ENCODE data around the gene SLC35D1.
A peak's percentile ranks its signal among the peaks of the same experiment; 100 is the strongest.
"Not testable (repeated sequence)": the region's sequence is repeated elsewhere in the genome, so short reads cannot be mapped to it uniquely, and the experiment has no call there.

Gene SLC35D1

DNA sequence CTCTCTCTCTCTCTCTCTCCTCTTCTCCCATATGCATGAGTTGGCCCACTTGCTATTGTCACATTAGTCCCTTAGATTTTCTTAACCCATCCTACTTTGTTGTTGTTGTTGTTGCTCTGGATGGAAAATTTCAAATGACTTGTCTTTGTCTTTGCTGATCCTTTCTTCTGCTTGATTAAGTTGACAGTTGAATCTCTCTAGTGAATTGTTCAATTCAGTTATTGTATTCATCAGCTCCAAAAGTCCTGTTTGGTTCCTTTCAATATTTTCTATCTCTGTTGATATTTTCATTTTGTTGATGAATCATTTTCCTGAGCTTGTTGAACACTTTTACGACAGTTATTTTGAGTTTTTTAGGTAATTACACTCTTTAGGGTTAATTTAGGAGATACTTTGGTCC lies 18.8 kb upstream of the SLC35D1 start:
- no peaks in the 10 kb centered on the region for H3K27me3 ChIP-seq (ENCODE audit: low read depth, low read length)
- no peak overlapping the region for H3K27ac ChIP-seq (ENCODE audit: low read length)
- H3K4me1 ChIP-seq (ENCODE audit: control insufficient read depth in 1 of 2, insufficient read depth in 2 of 2, low read length in 2 of 2), result no peaks in the 10 kb centered on the region
- H3K4me3 ChIP-seq (ENCODE audit: low read depth in 1 of 2, low read length in 2 of 2), result no peak overlapping the region
- H3K9me3 ChIP-seq (ENCODE audit: control insufficient read depth in 1 of 2, low read length in 2 of 2), result peaks cover 0 to 5% of the 10 kb centered on the region in 2 donors
- no peaks in the 10 kb centered on the region for H3K36me3 ChIP-seq (ENCODE audit: control insufficient read depth in 1 of 2, insufficient read depth in 2 of 2, low read length in 2 of 2)

DNA sequence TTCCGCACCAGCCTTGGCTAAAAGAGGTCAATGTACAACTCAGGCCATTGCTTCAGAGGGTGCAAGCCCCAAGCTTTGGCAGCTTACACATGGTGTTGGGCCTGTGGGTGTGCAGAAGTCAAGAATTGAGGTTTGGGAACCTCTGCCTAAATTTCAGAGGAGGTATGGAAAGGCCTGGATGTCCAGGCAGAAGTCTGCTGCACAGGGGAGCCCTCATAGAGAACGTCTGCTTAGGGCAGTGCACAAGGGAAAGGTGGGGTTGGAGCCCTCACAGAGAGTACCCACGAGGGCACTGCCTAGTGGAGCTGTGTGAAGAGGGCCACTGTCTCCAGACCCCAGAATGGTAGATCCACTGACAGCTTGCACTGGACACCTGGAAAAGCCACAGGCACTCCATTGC lies 13.7 kb upstream of the SLC35D1 start:
- H3K4me3 ChIP-seq (ENCODE audit: low read depth in 1 of 2, low read length in 2 of 2); H3K9me3 ChIP-seq (ENCODE audit: control insufficient read depth in 1 of 2, low read length in 2 of 2); H3K36me3 ChIP-seq (ENCODE audit: control insufficient read depth in 1 of 2, insufficient read depth in 2 of 2, low read length in 2 of 2); H3K4me1 ChIP-seq (ENCODE audit: control insufficient read depth in 1 of 2, insufficient read depth in 2 of 2, low read length in 2 of 2); H3K27ac ChIP-seq (ENCODE audit: low read length); H3K27me3 ChIP-seq (ENCODE audit: low read depth, low read length): not testable (repeated sequence)

DNA sequence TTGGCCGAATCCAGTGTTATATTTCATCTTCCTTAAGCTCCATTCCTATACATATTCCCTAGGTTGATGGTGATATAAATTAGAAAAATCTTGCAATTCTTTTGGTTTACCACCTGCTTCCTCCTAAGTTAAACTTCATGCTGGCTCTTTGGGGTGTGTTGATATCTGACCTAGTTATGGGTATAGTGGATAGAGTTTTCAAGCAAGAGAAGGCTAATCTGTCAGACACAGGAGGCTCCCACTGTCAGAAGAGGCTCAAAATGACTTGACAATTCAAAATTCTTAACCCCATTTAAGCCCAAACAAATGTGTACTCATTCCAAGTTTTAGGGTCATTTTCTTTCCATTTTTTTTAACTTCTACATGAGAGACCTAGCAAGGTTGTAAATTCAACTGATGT lies 8.5 kb upstream of the SLC35D1 start:
- no peaks in the 10 kb centered on the region for H3K36me3 ChIP-seq (ENCODE audit: control insufficient read depth in 1 of 2, insufficient read depth in 2 of 2, low read length in 2 of 2)
- peaks cover 0 to under 1% of the 10 kb centered on the region in 2 donors for H3K9me3 ChIP-seq (ENCODE audit: control insufficient read depth in 1 of 2, low read length in 2 of 2)
- no peaks in the 10 kb centered on the region for H3K27me3 ChIP-seq (ENCODE audit: low read depth, low read length)
- H3K4me3 ChIP-seq (ENCODE audit: low read depth in 1 of 2, low read length in 2 of 2), result no peak overlapping the region
- no peaks in the 10 kb centered on the region for H3K4me1 ChIP-seq (ENCODE audit: control insufficient read depth in 1 of 2, insufficient read depth in 2 of 2, low read length in 2 of 2)
- H3K27ac ChIP-seq (ENCODE audit: low read length), result no peak overlapping the region

DNA sequence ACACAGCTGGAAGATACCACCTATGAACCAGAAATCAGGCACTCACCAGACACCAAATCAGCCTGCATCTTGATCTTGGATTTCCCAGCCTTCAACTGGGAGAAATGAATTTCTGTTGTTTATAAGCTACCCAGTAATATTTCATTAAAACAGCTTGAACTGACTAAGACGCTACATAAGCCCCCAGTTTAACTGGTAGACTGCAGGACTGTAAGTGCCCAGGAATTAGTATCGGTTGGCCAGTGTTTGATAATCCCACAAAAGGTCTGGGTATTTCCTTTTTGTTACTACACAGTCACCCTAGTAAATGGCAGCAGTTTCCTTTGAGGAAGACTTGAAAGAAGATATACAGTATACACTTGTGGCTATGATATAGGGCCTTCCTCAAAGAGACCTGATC lies 7.3 kb upstream of the SLC35D1 start:
- no peak overlapping the region for H3K4me3 ChIP-seq (ENCODE audit: low read depth in 1 of 2, low read length in 2 of 2)
- H3K27me3 ChIP-seq (ENCODE audit: low read depth, low read length), result no peaks in the 10 kb centered on the region
- no peak overlapping the region for H3K27ac ChIP-seq (ENCODE audit: low read length)

GRCh38 chr1:67060811-67061218 lies 6.9 kb upstream of the SLC35D1 start:
- H3K36me3 ChIP-seq (ENCODE audit: control insufficient read depth in 1 of 2, insufficient read depth in 2 of 2, low read length in 2 of 2), result no peaks in the 10 kb centered on the region
- no peaks in the 10 kb centered on the region for H3K4me1 ChIP-seq (ENCODE audit: control insufficient read depth in 1 of 2, insufficient read depth in 2 of 2, low read length in 2 of 2)
- no peaks in the 10 kb centered on the region for H3K27me3 ChIP-seq (ENCODE audit: low read depth, low read length)
- no peak overlapping the region for H3K4me3 ChIP-seq (ENCODE audit: low read depth in 1 of 2, low read length in 2 of 2)
- H3K27ac ChIP-seq (ENCODE audit: low read length), result no peak overlapping the region
- no peaks in the 10 kb centered on the region for H3K9me3 ChIP-seq (ENCODE audit: control insufficient read depth in 1 of 2, low read length in 2 of 2)

More for the DNA sequence above, 7.3 kb upstream of the SLC35D1 start:
- no peaks in the 10 kb centered on the region for H3K9me3 ChIP-seq (ENCODE audit: control insufficient read depth in 1 of 2, low read length in 2 of 2)
- no peaks in the 10 kb centered on the region for H3K4me1 ChIP-seq (ENCODE audit: control insufficient read depth in 1 of 2, insufficient read depth in 2 of 2, low read length in 2 of 2)
- no peaks in the 10 kb centered on the region for H3K36me3 ChIP-seq (ENCODE audit: control insufficient read depth in 1 of 2, insufficient read depth in 2 of 2, low read length in 2 of 2)

GRCh38 chr1:67059346-67059745 lies 5.4 kb upstream of the SLC35D1 start:
- H3K36me3 ChIP-seq (ENCODE audit: control insufficient read depth in 1 of 2, insufficient read depth in 2 of 2, low read length in 2 of 2), result no peaks in the 10 kb centered on the region
- no peaks in the 10 kb centered on the region for H3K27me3 ChIP-seq (ENCODE audit: low read depth, low read length)
- H3K4me3 ChIP-seq (ENCODE audit: low read depth in 1 of 2, low read length in 2 of 2), result no peak overlapping the region
- no peaks in the 10 kb centered on the region for H3K9me3 ChIP-seq (ENCODE audit: control insufficient read depth in 1 of 2, low read length in 2 of 2)
- H3K4me1 ChIP-seq (ENCODE audit: control insufficient read depth in 1 of 2, insufficient read depth in 2 of 2, low read length in 2 of 2), result no peaks in the 10 kb centered on the region
- H3K27ac ChIP-seq (ENCODE audit: low read length), result no peak overlapping the region

- H3K9me3 ChIP-seq (ENCODE audit: control insufficient read depth in 1 of 2, low read length in 2 of 2), result no peaks in the 10 kb centered on the region
- H3K4me3 ChIP-seq (ENCODE audit: low read depth in 1 of 2, low read length in 2 of 2), result no peak overlapping the region
- no peaks in the 10 kb centered on the region for H3K36me3 ChIP-seq (ENCODE audit: control insufficient read depth in 1 of 2, insufficient read depth in 2 of 2, low read length in 2 of 2)
- no peak overlapping the region for H3K27ac ChIP-seq (ENCODE audit: low read length)
- no peaks in the 10 kb centered on the region for H3K4me1 ChIP-seq (ENCODE audit: control insufficient read depth in 1 of 2, insufficient read depth in 2 of 2, low read length in 2 of 2)
- no peaks in the 10 kb centered on the region for H3K27me3 ChIP-seq (ENCODE audit: low read depth, low read length)
Measured at GRCh38 chr1:67058761-67059160, 4.8 kb upstream of the SLC35D1 start.

DNA sequence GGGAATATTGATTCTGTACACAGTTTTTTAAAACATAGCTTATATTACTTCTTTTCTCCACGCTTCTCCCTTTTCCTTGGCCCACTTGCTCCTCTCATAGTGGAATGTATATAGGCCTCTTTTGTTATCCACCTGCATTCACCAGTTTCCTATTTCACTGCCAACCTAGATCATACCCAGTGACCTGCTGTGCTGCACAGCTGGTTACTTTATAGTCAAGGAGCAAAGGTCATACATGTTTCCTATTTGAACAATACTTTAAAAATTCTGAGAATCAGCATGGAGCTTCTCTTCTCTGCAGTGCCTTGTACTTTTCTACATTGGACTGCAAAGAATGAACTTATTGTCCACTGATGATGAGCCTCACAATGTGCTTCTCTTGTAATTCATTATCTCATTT lies 4.3 kb upstream of the SLC35D1 start:
- Histone ChIP-seq H3K36me3 (ENCODE audit: control insufficient read depth in 1 of 2, insufficient read depth in 2 of 2, low read length in 2 of 2) (no peaks in the 10 kb centered on the region), H3K4me3 (ENCODE audit: low read depth in 1 of 2, low read length in 2 of 2) (no peak overlapping the region), H3K9me3 (ENCODE audit: control insufficient read depth in 1 of 2, low read length in 2 of 2) (no peaks in the 10 kb centered on the region), H3K4me1 (ENCODE audit: control insufficient read depth in 1 of 2, insufficient read depth in 2 of 2, low read length in 2 of 2) (no peaks in the 10 kb centered on the region), H3K27me3 (ENCODE audit: low read depth, low read length) (no peaks in the 10 kb centered on the region), H3K27ac (ENCODE audit: low read length) (no peak overlapping the region)

- Histone ChIP-seq H3K4me1 (ENCODE audit: control insufficient read depth in 1 of 2, insufficient read depth in 2 of 2, low read length in 2 of 2) (peaks cover 10 to 15% of the 10 kb centered on the region in 2 donors), H3K27ac (ENCODE audit: low read length) (peak overlapping the region; percentile 86), H3K9me3 (ENCODE audit: control insufficient read depth in 1 of 2, low read length in 2 of 2) (no peaks in the 10 kb centered on the region), H3K27me3 (ENCODE audit: low read depth, low read length) (no peaks in the 10 kb centered on the region), H3K4me3 (ENCODE audit: low read depth in 1 of 2, low read length in 2 of 2) (peak overlapping the region; percentile 86 to 87), H3K36me3 (ENCODE audit: control insufficient read depth in 1 of 2, insufficient read depth in 2 of 2, low read length in 2 of 2) (peaks cover under 1 to 11% of the 10 kb centered on the region in 2 donors)
Measured at GRCh38 chr1:67053535-67053784, 488 bp downstream of the SLC35D1 start.

DNA sequence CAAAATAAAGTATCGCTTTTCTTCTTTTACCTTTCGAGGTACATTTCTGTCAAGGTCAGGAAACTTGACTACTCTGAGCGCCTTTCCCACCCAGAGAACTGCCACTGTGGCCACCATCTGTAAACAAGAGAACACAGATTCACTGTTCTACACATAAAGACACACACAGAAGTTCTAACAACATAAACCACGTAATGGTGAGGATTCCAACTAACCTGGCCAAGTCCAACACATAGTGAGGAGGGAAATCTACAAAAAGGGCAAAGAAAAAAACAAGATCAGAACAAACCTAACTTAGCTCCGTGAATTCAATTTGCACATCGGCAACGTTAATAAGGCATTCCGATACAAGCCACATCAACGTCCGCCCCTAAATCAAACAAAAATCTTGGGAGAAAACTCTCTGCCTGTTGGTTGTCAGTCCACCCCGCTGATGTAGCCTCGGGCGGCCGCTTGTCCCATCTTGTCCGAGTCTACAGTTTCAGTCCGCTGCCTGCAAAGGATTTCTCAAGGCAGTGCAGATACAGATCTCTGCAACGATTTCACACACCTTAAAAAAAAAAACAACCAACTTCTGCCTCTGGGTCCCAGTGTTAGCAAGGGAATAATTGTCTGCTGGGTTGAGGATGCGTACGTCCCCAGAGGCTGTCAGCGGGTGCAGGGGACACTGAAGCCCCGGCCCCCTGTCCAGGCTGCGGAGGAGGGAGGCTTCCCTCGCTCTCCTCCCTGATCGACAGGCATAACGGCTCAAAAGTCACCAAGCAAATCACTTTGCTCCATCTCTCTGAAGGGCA lies 1.0 kb downstream of the SLC35D1 start:
- Histone ChIP-seq H3K4me1 (ENCODE audit: control insufficient read depth in 1 of 2, insufficient read depth in 2 of 2, low read length in 2 of 2) (peaks cover 10 to 15% of the 10 kb centered on the region in 2 donors), H3K27ac (ENCODE audit: low read length) (peak overlapping the region; percentile 86), H3K4me3 (ENCODE audit: low read depth in 1 of 2, low read length in 2 of 2) (peak overlapping the region; percentile 86 to 87), H3K9me3 (ENCODE audit: control insufficient read depth in 1 of 2, low read length in 2 of 2) (no peaks in the 10 kb centered on the region), H3K36me3 (ENCODE audit: control insufficient read depth in 1 of 2, insufficient read depth in 2 of 2, low read length in 2 of 2) (peaks cover 5 to 15% of the 10 kb centered on the region in 2 donors), H3K27me3 (ENCODE audit: low read depth, low read length) (no peaks in the 10 kb centered on the region)

DNA sequence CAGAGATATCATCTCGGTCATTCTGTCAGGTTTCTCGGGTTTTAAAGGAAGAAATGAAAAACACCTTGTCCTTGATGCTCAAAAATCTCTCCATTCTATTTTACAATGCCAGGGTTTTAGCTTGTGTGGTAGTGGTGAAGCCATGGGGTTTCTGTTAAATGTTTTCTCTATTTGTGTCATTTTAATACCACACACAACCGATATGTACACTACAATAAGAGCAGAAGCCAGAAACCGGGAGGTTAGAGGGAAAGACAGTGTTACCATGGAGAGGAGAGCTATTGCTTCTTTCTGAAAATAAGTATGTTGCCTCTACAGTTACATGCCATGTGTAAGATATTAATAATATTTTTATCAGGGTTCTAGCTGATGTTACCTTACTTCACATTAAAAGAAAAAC lies 2.8 kb downstream of the SLC35D1 start:
- Histone ChIP-seq H3K9me3 (ENCODE audit: control insufficient read depth in 1 of 2, low read length in 2 of 2) (no peaks in the 10 kb centered on the region), H3K4me3 (ENCODE audit: low read depth in 1 of 2, low read length in 2 of 2) (no peak overlapping the region), H3K27ac (ENCODE audit: low read length) (no peak overlapping the region), H3K36me3 (ENCODE audit: control insufficient read depth in 1 of 2, insufficient read depth in 2 of 2, low read length in 2 of 2) (peaks cover 17 to 19% of the 10 kb centered on the region in 2 donors), H3K27me3 (ENCODE audit: low read depth, low read length) (no peaks in the 10 kb centered on the region), H3K4me1 (ENCODE audit: control insufficient read depth in 1 of 2, insufficient read depth in 2 of 2, low read length in 2 of 2) (peaks cover 10 to 15% of the 10 kb centered on the region in 2 donors)

DNA sequence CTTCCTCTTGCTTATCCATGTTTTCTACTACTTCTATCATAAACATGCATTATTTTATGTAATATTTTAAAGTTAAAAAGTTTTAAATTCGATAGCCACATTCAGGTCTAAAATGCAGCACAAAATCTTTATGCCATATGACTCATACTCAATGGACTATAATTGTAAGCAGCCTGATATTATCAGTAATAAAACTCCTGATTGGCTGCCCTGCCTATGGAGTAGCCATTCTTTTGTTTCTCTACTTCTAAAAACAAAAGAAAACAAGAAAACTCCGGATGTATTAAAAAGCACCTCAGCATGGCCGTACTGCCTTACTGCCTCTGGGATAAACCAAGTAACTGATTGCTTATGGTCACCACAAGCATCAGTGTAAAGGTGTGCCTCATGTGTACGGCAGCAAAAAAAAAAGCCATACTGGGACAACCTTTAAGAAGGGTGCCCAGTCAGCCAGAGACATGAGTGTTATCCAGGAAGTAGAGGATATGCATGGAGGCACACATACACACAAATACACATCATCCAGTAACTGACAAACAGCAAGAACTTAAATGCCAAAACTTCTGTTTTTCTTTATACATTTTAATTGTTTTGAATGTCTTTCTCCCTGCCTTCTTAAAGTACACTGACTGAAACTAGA lies 9.2 kb downstream of the SLC35D1 start:
- no peak overlapping the region for H3K4me3 ChIP-seq (ENCODE audit: low read depth in 1 of 2, low read length in 2 of 2)
- peaks cover 0 to 12% of the 10 kb centered on the region in 2 donors for H3K4me1 ChIP-seq (ENCODE audit: control insufficient read depth in 1 of 2, insufficient read depth in 2 of 2, low read length in 2 of 2)
- H3K27ac ChIP-seq (ENCODE audit: low read length), result no peak overlapping the region
- H3K36me3 ChIP-seq (ENCODE audit: control insufficient read depth in 1 of 2, insufficient read depth in 2 of 2, low read length in 2 of 2), result peaks cover 44% of the 10 kb centered on the region in 2 donors
- no peaks in the 10 kb centered on the region for H3K27me3 ChIP-seq (ENCODE audit: low read depth, low read length)
- no peaks in the 10 kb centered on the region for H3K9me3 ChIP-seq (ENCODE audit: control insufficient read depth in 1 of 2, low read length in 2 of 2)
